ENCODE data around the gene SIRPA.
"Not testable (repeated sequence)": the region's sequence is repeated elsewhere in the genome, so short reads cannot be mapped to it uniquely, and the experiment has no call there.

Gene SIRPA

DNA sequence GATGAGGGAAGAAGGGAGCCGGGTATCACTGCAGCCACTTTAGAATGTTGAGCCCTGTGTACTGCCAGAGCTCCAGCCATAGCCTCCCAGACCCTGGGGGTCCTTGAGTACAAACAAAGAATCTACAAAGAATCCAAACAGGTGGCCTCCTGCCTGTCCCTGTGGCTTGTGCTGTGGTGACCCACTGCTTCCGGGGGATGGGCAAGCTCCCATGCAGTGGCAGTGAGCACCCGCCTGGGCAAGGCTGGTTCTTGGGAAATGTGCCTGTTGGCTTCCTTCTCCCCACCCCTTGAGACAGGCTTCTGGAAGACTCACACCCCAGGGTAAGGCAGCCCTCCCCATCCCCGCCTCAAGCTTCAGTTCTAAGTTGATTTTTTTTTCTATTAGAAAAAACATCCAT is 13.9 kb downstream of the SIRPA start:
- DNase-seq: no peak

DNA sequence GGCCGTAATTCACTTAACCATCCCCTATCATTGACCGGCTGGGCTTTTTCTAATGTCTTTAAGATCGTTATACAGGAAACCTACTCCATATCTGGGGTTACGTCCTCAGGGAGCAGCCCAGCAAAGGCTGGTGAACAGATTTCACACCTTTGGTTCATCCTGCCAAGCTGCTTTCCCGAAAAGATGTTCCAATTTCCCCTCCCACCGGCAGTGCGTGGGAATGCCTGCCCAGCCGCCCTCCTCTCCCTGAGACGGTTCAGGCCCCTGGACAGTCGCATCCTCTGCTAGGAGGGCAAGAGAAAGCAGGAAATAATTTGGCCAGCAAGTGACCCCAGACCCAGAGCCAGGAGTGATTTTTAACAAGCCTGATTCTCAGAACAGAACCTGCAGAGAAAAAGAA is 16.3 kb downstream of the SIRPA start:
- no peak for DNase-seq

DNA sequence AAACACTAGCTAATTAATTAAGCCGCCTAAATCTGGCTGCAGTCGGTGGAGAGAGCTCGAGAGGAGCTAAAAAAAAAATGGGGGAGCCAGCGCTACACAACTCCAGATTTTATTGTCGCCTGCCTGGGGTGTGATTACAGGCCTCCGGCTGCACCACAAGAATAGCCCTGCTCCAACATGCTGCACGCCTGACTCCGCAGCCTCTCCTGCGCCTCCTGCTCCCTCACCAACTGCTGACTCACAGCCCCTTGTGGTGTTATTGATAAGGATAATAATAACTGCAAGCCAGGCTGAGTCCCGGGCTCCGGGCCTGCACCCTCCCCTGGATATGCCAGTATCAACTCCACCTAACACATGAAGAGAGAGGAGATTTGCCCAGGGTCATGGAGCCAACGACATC is 16.8 kb downstream of the SIRPA start:
- no peak for DNase-seq

DNA sequence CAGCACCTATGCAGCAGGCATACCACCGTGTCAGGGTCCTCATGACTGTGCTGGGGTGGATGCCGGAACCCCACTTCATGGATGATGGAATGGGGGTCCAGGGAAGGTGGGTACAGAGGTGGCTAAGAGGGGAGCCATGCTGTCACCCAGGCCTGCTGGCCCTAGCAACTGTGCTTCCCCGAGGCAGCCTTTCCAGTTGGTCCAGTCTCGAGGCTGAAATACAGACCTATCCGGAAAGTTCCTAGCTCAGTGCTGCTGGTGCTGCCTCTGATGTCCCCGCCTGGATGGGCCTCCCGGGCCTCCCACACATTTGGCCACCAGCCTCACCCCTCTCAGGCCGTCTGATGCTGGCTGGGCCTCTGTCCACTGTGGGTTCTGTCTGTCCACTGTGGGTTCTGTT is 17.4 kb downstream of the SIRPA start:
- DNase-seq: no peak

DNA sequence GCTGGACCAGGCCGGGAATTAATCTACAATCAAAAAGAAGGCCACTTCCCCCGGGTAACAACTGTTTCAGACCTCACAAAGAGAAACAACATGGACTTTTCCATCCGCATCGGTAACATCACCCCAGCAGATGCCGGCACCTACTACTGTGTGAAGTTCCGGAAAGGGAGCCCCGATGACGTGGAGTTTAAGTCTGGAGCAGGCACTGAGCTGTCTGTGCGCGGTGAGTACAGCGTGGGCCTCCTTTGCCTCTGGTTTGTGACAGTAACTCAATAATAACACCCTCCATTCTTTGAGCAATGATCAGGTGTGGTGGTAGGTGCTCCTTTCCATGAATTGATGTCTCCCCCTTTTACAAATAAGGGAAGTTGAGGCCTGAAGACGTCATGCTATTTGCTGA is 20.0 kb downstream of the SIRPA start:
- DNase-seq: not testable (repeated sequence)

DNA sequence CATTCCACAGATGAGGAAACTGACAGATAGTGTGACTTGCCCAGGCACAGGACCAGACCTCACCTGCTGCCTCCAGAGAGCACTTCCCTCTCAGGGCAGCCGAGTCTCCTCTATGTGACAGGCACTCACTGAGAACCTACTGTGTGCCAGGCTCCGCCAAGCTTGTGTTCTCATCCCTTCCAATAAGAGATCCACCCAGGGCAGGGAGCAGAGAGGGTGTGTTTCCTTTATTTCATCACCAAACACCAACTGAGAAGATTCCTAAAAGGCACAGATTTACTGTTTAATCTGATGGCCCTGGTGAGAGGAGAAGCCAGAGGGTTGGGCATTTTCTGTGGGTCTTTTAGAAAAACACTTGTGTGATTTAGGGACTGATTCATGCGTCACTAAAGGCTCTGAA is 20.5 kb downstream of the SIRPA start:
- no peak for DNase-seq

DNA sequence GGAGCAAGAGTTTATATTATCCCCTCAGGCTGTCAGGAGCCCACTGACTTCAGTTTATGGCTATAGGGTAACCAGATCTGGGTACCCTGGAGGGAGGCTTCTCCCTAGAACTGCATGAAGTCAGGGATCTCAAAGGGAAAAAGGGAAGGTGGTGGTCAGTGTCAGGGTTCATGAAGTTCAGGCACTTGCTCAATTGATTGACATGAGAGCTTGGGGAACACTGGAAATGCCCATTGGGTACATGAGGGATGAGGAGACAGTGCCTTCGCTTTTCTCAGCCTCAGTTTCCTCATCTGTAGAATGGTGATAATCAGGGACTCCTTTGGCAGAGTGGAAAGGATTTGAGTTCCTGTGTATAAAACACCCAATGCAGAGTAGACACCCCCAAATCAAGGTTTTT is 22.6 kb downstream of the SIRPA start:
- DNase-seq: no peak

- no peak for DNase-seq
These were observed 23.4 kb downstream of the SIRPA start for GRCh38 chr20:1918491-1919165.

GRCh38 chr20:1920252-1920651 is 25.0 kb downstream of the SIRPA start:
- no peak for DNase-seq

DNA sequence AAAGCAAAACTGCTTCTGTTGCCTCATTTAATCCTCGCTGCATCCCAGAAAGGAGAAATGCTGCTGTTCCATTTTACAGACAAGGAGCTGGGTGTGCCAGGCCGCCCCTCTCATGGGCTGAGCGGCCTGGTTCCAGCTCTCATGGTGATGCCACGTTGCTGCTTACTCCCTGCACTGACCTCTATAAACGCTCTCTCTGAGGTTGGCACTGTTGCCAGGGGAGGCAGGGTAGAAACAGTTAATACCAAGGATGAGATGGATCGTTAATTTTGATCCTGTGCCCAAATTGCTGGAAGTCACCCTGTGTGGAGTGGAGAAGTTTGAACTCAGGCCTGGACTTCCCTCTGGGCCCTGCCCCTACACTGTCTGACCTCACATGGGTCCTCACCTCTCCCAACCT is 25.6 kb downstream of the SIRPA start:
- no peak for DNase-seq

DNA sequence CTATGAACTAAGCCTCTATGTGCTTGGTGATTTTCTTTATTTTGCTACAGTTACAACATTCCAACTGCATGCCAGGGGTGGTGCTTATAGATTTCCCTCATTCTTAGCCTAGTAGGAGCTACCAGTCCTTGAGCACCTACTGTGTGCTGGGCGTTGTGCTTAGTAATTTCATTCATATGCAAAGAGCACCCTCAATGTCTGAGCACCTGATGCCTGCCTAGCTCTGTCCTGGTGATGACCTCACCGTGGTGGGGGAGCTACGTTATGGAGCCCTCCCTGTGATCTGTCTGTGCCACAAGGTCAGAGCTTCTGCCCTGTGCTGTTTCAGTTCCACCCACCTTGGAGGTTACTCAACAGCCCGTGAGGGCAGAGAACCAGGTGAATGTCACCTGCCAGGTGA is 26.8 kb downstream of the SIRPA start:
- not testable (repeated sequence) for DNase-seq

DNA sequence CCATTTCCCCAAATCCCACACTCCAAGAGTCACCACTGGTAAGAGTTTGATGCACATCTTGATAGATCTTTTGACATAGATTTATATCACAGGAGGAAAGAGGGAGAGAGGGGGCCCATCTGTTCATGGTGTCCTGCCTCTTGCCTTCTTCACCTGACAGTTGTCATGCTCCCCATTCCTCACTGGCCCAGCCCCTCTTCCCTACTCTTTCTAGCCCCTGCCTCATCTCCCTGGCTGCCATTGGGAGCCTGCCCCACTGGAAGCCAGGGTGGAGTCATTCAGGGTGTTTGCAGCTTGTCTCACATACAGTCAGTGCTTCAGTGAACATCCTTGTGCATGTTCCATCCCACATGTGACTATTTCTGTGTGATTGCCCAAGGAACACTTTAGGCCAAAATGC is 27.6 kb downstream of the SIRPA start:
- DNase-seq: no peak

GRCh38 chr20:1924910-1925861 is 30.0 kb downstream of the SIRPA start:
- DNase-seq: no peak

DNA sequence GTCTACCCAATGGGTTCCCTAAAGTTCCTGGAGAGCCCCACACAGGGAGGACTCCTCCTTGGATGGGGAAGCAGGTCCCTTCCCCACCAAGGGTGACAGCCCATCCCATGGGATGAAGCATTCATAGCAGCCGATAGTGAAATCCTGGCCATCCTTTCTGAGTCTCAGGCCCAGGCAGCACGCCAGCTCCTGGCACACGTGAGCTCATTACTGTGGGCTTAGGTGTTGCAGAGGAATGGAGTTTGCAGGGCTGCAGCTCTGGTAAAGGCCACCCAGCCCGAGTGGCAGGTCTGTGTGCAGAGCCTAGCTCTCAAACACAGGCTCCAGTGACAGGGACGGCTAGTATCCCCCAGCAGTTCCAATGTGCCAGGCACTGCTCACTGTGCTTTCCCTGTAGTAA is 31.0 kb downstream of the SIRPA start:
- DNase-seq: no peak

GRCh38 chr20:1927217-1927616 is 32.0 kb downstream of the SIRPA start:
- DNase-seq: no peak

DNA sequence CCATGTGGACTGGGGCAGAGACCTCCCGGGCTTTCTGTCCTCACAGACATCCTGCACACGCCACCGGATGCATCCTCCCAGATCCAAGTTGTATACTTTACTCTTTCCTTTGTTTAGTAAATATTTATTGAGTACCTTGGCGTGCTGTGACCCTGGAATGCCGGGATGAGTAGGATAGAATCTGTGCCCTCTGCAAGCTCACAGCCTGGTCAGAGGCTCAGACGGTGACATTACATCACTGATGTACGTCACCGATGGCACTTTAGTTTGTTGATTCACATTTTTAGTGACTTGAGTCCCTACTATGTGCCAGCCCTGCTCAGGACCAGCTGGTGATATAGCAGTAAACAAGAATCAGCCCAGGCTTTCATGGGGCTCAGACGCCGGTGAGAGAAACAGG is 32.9 kb downstream of the SIRPA start:
- DNase-seq: no peak

- no peak for DNase-seq
These were observed 33.6 kb downstream of the SIRPA start for GRCh38 chr20:1928782-1929181.

DNA sequence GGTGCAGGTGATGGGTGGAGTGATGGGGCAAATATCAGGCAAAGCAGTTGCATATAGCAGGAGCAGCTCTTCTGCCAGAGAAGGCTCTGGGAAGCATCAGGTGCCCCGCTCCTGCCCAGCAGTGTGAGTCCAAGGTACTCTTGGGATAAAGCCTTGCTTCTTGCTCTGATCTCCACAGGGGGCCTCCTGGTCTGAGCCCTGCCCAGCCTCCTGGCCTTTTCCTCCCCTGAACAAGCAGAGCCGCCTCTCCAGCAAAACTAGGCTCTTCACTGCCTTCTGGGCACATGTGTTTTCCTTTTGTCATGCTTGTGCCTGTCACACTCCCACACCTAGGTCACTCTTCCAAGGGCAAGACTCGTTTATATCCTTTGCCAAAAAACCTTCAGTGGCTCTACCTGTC is 34.3 kb downstream of the SIRPA start:
- DNase-seq: no peak

GRCh38 chr20:1930165-1930564 is 35.0 kb downstream of the SIRPA start:
- DNase-seq: no peak

DNA sequence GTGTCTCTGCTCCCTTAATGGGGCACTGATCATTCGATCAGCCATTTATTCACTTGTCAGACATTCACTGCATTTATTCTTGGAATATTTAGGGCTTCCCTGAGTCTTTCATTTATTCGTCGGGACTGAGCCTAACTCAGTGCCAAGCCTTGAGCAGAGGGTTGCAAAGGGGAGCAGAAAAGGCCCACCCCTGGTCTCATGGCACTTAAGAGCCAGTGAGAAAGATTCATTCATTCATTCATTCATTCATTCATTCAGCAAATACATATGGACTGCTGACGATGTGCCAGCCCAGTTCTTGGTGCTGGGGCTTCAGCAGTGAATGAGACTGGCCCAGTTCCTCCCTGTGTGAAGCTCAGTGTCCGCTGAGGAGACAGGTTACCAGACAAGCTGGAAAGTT is 36.6 kb downstream of the SIRPA start:
- DNase-seq: no peak

- no peak for DNase-seq
These were observed 37.8 kb downstream of the SIRPA start for GRCh38 chr20:1932971-1933370.

DNA sequence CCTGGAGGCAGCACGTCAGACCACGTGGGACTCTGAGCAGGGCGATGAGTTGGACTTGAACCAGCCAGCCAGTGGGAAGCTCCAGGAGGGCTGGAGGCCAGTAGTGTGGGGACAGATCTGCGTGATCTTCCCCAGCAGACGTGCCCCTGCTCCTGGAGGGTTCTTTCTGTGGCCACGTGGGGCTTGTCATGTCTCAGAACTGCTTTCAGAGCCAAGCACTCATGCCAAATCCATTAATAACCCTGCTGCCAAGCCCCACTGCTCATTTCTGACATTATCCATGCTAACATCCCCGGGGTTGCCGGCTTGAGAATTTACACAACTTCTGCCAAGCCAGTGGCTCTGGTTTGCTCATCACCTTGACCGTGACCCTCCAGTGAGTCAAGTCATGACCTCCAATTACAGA is 38.3 kb downstream of the SIRPA start:
- DNase-seq: no peak

DNA sequence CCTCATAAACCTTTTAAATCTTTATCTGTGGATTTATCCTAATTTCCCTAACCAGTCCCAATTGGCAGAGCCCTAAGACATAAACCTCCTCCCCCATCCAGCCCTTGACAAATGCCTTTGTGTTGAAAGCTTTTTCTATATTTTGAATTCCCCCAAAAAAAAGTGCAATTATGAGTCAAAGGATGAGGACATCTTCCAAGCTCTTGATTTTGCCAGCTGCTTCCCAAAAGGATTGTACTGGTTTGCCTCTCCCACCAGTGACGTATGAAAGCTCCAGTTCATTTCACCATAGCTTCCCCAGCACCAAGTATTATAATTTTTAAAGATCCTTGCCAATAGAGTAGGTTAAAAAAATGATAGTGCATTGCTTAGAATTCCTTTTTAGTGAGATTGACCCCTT is 38.9 kb downstream of the SIRPA start:
- no peak for DNase-seq
